GM18870 (cell line): ENCODE results near the gene COL6A1.
"Not testable (repeated sequence)": the region's sequence is repeated elsewhere in the genome, so short reads cannot be mapped to it uniquely, and the experiment has no call there.

Source experiments
- ATAC-seq: cut with Tn5 transposase; IDR thresholded peaks from one replicate; pipeline ENCODE4 v1.9.1; 2021; ENCODE audit warnings: moderate library complexity; ENCODE audit not compliant: unreplicated experiment

The COL6A1 gene

GRCh38 chr21:46004168-46004861, 22.7 kb downstream of the COL6A1 start:
- no peak for ATAC-seq

GRCh38 chr21:46005081-46005480, 23.5 kb downstream of the COL6A1 start:
- ATAC-seq: no peak

GRCh38 chr21:46005481-46005881, 23.9 kb downstream of the COL6A1 start:
- ATAC-seq: no peak

- ATAC-seq: not testable (repeated sequence)
Measured at GRCh38 chr21:46005894-46006546, 24.4 kb downstream of the COL6A1 start.

GRCh38 chr21:46006547-46007491, 25.2 kb downstream of the COL6A1 start:
- ATAC-seq: no peak

- no peak for ATAC-seq
Measured at GRCh38 chr21:46007492-46007868, 25.9 kb downstream of the COL6A1 start.

GRCh38 chr21:46008893-46009621, 27.5 kb downstream of the COL6A1 start:
- ATAC-seq: no peak

GRCh38 chr21:46009951-46010705, 28.6 kb downstream of the COL6A1 start:
- ATAC-seq: no peak

GRCh38 chr21:46011267-46011967, 29.8 kb downstream of the COL6A1 start:
- no peak for ATAC-seq

GRCh38 chr21:46012154-46012553, 30.6 kb downstream of the COL6A1 start:
- ATAC-seq: no peak

GRCh38 chr21:46014828-46015227, 33.3 kb downstream of the COL6A1 start:
- ATAC-seq: no peak

- ATAC-seq: no peak
Measured at GRCh38 chr21:46017148-46017547, 35.6 kb downstream of the COL6A1 start.

- ATAC-seq: no peak
Measured at GRCh38 chr21:46017695-46018094, 36.1 kb downstream of the COL6A1 start.

- ATAC-seq: no peak
Measured at GRCh38 chr21:46018615-46019014, 37.0 kb downstream of the COL6A1 start.

GRCh38 chr21:46020581-46020980, 39.0 kb downstream of the COL6A1 start:
- ATAC-seq: no peak

- no peak for ATAC-seq
Measured at GRCh38 chr21:46021398-46021797, 39.8 kb downstream of the COL6A1 start.

GRCh38 chr21:46021978-46022544, 40.5 kb downstream of the COL6A1 start:
- ATAC-seq: no peak

GRCh38 chr21:46022551-46023525, 41.3 kb downstream of the COL6A1 start:
- ATAC-seq: no peak
